ENCODE data around the gene P2RX7.

DNA sequence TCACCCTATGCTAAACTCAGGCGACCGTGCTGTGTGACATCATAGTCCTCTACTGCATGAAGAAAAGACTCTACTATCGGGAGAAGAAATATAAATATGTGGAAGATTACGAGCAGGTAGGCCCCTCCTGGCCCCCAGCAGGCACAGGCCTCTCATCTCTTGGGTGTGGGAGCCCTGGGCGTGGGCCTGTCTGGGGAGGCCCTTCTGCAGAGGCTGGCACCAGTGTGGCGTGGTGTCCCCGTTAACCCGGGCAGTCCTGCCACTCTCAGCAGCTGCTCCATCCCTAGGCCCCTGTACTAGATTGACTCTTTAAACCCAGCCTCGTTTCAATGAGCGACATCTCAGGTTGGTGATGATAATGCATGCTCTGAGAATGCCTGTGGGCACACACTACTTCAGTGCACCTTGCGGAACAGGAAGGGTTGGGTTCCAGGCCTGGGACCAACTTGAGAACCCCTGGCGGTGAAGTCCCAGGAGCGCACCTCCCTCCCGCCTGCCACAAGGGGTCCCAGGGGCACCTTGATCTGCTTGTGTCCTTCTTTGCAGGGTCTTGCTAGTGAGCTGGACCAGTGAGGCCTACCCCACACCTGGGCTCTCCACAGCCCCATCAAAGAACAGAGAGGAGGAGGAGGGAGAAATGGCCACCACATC lies 100.4 kb downstream of the P2RX7 start:
- TF ChIP-seq, protein P1, sequence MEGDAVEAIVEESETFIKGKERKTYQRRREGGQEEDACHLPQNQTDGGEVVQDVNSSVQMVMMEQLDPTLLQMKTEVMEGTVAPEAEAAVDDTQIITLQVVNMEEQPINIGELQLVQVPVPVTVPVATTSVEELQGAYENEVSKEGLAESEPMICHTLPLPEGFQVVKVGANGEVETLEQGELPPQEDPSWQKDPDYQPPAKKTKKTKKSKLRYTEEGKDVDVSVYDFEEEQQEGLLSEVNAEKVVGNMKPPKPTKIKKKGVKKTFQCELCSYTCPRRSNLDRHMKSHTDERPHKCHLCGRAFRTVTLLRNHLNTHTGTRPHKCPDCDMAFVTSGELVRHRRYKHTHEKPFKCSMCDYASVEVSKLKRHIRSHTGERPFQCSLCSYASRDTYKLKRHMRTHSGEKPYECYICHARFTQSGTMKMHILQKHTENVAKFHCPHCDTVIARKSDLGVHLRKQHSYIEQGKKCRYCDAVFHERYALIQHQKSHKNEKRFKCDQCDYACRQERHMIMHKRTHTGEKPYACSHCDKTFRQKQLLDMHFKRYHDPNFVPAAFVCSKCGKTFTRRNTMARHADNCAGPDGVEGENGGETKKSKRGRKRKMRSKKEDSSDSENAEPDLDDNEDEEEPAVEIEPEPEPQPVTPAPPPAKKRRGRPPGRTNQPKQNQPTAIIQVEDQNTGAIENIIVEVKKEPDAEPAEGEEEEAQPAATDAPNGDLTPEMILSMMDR (conservative IDR thresholded peaks at IDR 0.05 in 1 of 2, IDR thresholded peaks at IDR 0.05 in 1 of 2; ENCODE audit: low read depth in 1 of 2, low read length in 2 of 2): no peak
- no peak for TF ChIP-seq EZH2 (IDR thresholded peaks at IDR 0.05; ENCODE audit: low read length, missing control alignments)
